AG04450 (cell line): ENCODE results near the gene TARDBP. TPM values are rescaled to one million over a fixed set of nuclear protein-coding genes. Genes with fewer than 3 reads are reported as not detected.

ENCODE experiments used
- CTCF ChIA-PET: fragments of 300-600, 350-600 bp; formaldehyde crosslinking; extraction: SDS; loops from one replicate; lab custom pipeline; 2022; ENCODE audit warnings: antibody characterized with exemption, inconsistent platforms; lab: Charles Lee
- POLR2A ChIA-PET: fragments of 350-600 bp; formaldehyde crosslinking; extraction: SDS; loops from one replicate; lab custom pipeline; 2021; ENCODE audit warnings: antibody characterized with exemption, inconsistent platforms; lab: Yijun Ruan, JAX
- DNase-seq: peaks from one replicate; pipeline ENCODE4 v3.0.0-alpha.2; 2011; ENCODE audit warnings: low read depth, low spot score
- H3K27ac ChIP-seq: one replicate; pipeline ENCODE4 v1.5.1; 2012; ENCODE audit warnings: low read depth, low read length, control low read depth
- H3K27me3 ChIP-seq: one replicate; pipeline ENCODE4 v1.6.0; 2012; ENCODE audit warnings: low read length; ENCODE audit not compliant: control insufficient read depth, insufficient read depth
- H3K4me3 ChIP-seq: 2 replicates; pipeline ENCODE4 v1.5.1; 2011; ENCODE audit warnings: mild to moderate bottlenecking, low read depth, low read length, control low read depth
- H3K9me3 ChIP-seq: 2 replicates; pipeline ENCODE4 v1.5.1; 2012; ENCODE audit warnings: low read length; ENCODE audit not compliant: control insufficient read depth, insufficient read depth
- CTCF ChIP-seq: IDR thresholded peaks from 2 replicates; pipeline ENCODE4 v1.5.1; 2011; ENCODE audit warnings: low read depth, low read length, control low read depth, inconsistent platforms
- polyA plus RNA-seq: library from polyadenylated mRNA; depleted of rRNA; stranded (reverse); fragments of >200 nt; gene quantifications from 2 replicates; pipeline ENCODE4 v1.2.3, GENCODE V29; 2011

TARDBP gene
- polyA plus RNA-seq, 1 experiment = 218 TPM

GRCh38 chr1:11054181-11054580, 41.7 kb downstream of the TARDBP start:
- no peak overlapping the region for H3K27ac ChIP-seq
- TF ChIP-seq CTCF = no peak
- no peaks in the 10 kb centered on the region for H3K27me3 ChIP-seq
- ChIA-PET CTCF (interaction anchor here (2.4 kb wide), 1 partner anchor 16 kb away, joined by 16 read pairs; no protein-coding TSS in a partner anchor), POLR2A (no interaction called here)
- DNase-seq = no peak
- no peaks in the 10 kb centered on the region; the same call in 1 of the 2 replicates for H3K9me3 ChIP-seq
- H3K4me3 ChIP-seq = no peak overlapping the region

DNA sequence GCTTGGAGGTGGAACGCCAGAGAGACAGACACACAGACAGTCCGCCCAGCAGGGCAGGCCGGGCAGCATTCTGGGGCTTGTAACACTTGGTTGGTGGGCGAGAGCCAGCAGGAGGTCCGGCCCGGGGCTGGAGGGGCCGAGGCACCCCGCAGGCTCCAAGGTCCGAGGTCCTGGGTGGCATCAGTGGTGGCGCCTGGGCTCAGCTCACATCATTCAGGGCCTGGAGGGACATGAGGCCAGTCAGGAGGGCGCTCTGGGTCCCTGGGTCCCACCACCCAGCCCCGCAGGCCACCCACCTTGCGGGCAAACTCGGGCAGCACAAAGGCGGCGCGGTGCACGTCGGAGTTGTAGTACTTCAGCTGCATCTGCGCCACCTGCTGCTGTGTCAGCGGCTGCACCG, 42.2 kb downstream of the TARDBP start:
- TF ChIP-seq CTCF = no peak
- H3K4me3 ChIP-seq = no peak overlapping the region
- no peaks in the 10 kb centered on the region for H3K27me3 ChIP-seq
- H3K27ac ChIP-seq = no peak overlapping the region
- ChIA-PET CTCF (interaction anchor here (0.6 to 2.4 kb wide), 2 partner anchors 17 to 39 kb away, joined by 3 to 16 read pairs; no protein-coding TSS in a partner anchor), POLR2A (no interaction called here)
- no peaks in the 10 kb centered on the region; the same call in 1 of the 2 replicates for H3K9me3 ChIP-seq
- DNase-seq = no peak

DNA sequence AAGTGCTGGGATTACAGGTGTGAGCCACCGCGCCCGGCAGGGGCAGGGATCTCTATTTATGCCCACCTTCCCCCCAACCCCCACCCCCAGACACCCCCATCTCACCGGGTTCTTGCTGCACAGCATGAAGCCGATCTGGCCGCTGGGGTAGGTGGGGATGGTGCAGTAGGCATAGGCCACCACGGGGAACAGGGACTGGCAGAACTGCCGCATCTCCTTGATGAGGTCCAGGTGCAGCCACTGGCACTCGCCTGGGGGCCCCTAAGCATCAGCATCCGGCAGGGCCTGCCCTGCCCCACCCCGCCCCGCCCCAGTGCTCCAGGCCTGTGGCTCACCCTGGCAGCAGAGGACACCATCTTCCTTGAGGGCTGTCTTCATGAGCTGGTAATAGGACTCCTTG, 43.2 kb downstream of the TARDBP start:
- no peak for TF ChIP-seq CTCF
- CTCF ChIA-PET = interaction anchor here (3.7 kb wide), 1 partner anchor 18 kb away, joined by 35 read pairs; no protein-coding TSS in a partner anchor

DNA sequence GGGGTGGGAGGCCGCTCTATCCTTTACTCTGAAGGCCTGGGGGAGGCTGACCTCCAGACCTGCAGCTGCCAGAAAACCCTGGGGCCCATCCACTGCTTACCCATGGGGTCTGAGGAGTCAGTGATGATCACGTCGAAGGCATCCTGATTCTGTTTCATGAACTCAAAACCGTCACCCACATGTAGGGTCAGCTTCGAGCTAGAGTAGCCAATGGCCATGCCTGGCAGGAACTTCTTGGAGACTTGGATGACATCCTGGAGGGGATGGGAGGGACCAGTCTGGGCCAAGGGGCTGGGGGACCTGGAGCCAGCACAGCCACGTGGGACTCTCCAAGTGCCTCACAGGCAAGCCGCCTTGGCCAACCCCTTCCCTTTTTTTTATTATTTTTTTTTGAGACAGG, 44.0 kb downstream of the TARDBP start:
- no peak for DNase-seq
- ChIA-PET CTCF (interaction anchor here (3.7 kb wide), 1 partner anchor 19 kb away, joined by 35 read pairs; no protein-coding TSS in a partner anchor), POLR2A (interaction anchor here (0.5 kb wide), 1 partner anchor 8 kb away, joined by 4 read pairs; no protein-coding TSS in a partner anchor)

More for the DNA sequence above, 43.2 kb downstream of the TARDBP start:
- DNase-seq = no peak
- no peak overlapping the region for H3K4me3 ChIP-seq
- POLR2A ChIA-PET = interaction anchor here (0.5 to 0.6 kb wide), 2 partner anchors 8 to 10 kb away, joined by 4 to 6 read pairs; no protein-coding TSS in a partner anchor
- H3K27ac ChIP-seq = no peak overlapping the region
- no peaks in the 10 kb centered on the region; the same call in 1 of the 2 replicates for H3K9me3 ChIP-seq
- no peaks in the 10 kb centered on the region for H3K27me3 ChIP-seq

More for the DNA sequence above, 44.0 kb downstream of the TARDBP start:
- H3K4me3 ChIP-seq = no peak overlapping the region
- no peak overlapping the region for H3K27ac ChIP-seq
- no peaks in the 10 kb centered on the region for H3K27me3 ChIP-seq
- no peaks in the 10 kb centered on the region; the same call in 1 of the 2 replicates for H3K9me3 ChIP-seq
- no peak for TF ChIP-seq CTCF
